Measurements from ENCODE around the gene ASCL2.

ASCL2 gene

GRCh38 chr11:2308713-2309112, 38.3 kb upstream of the ASCL2 start:
- no peak for DNase-seq (ENCODE audit: low read depth)

- DNase-seq (ENCODE audit: low read depth): no peak
Observed at GRCh38 chr11:2307501-2308331, 37.3 kb upstream of the ASCL2 start.

GRCh38 chr11:2306877-2307500, 36.6 kb upstream of the ASCL2 start:
- peak; percentile 79 for DNase-seq (ENCODE audit: low read depth)

- DNase-seq (ENCODE audit: low read depth): peak; percentile 94
Observed at GRCh38 chr11:2306452-2306823, 36.0 kb upstream of the ASCL2 start.

GRCh38 chr11:2305788-2306451, 35.5 kb upstream of the ASCL2 start:
- DNase-seq (ENCODE audit: low read depth): peak; percentile 70

- peak; percentile 76 for DNase-seq (ENCODE audit: low read depth)
Observed at GRCh38 chr11:2305140-2305778, 34.9 kb upstream of the ASCL2 start.

DNA sequence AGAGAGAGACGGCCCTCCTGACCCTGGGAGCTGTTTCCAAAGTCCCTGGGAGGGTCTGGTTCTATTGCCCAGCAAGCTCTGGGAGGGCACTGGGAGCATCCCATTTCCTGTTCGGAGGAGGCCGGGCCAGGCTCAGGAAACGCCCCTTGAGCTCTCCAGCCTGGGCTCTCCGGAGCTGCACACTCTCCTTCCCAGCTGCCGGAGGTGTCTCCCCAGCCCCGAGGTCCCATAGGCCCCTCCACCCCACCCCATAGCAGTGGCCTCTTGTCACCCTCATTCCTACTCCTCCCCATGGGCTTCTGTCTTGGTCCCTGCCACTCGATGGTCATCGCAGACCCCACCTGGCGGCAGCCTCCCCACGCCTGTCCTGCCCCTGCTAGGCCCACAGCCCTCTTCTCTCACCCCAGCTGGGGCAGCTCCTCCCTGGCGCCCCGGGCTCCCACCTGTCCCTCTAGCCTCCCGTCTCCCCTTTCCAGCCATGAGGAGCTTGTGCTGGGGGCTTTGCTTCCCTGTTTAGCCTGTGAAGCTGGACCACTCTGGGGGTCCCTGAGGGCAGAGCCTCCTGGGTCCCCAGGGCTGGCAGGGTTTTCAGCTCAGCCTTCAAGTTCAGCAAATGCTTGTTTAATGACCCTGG, 34.2 kb upstream of the ASCL2 start:
- DNase-seq (ENCODE audit: low read depth): peak; percentile 57

GRCh38 chr11:2303627-2304505, 33.5 kb upstream of the ASCL2 start:
- no peak for DNase-seq (ENCODE audit: low read depth)

GRCh38 chr11:2302896-2303626, 32.7 kb upstream of the ASCL2 start:
- DNase-seq (ENCODE audit: low read depth): no peak

DNA sequence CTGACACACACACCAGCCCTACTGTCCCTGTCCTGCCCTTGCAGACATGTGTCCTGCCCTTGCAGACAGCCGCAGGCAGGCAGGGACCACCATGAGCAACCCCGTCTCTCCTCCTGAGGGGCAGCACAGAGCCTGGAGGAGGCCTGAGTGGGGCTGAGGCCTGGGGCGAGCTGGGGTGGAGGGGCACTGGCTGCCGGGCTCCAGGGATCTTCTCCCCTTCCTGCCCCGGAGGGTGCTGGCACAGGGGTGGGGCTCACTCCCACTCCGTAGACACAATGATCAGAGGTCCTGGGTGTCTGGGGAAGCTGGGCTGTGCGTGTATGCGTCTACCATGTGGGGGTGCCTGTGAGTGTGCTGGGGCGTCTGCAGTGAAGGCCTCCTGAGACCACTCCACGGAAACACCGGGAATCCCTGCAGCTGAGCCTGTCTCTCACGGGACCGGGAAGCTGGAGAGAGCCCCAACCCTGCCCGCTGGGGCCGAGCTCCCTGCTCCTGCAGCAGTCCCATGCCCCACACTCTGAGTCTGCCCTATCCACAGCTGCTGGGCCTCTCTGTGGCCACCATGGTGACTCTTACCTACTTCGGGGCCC, 32.0 kb upstream of the ASCL2 start:
- DNase-seq (ENCODE audit: low read depth): no peak

GRCh38 chr11:2301631-2302305, 31.4 kb upstream of the ASCL2 start, which contains the start of the genes C11orf21 and TSPAN32:
TSS of gene C11orf21 (minus strand) at chr11:2301918. CDS start at chr11:2301808, 110 bp downstream.
TSS of gene TSPAN32 (plus strand) at chr11:2302013. CDS start at chr11:2302150, 137 bp downstream.
- peak; percentile 18 for DNase-seq (ENCODE audit: low read depth)

GRCh38 chr11:2300936-2301630, 30.7 kb upstream of the ASCL2 start:
- no peak for DNase-seq (ENCODE audit: low read depth)

DNA sequence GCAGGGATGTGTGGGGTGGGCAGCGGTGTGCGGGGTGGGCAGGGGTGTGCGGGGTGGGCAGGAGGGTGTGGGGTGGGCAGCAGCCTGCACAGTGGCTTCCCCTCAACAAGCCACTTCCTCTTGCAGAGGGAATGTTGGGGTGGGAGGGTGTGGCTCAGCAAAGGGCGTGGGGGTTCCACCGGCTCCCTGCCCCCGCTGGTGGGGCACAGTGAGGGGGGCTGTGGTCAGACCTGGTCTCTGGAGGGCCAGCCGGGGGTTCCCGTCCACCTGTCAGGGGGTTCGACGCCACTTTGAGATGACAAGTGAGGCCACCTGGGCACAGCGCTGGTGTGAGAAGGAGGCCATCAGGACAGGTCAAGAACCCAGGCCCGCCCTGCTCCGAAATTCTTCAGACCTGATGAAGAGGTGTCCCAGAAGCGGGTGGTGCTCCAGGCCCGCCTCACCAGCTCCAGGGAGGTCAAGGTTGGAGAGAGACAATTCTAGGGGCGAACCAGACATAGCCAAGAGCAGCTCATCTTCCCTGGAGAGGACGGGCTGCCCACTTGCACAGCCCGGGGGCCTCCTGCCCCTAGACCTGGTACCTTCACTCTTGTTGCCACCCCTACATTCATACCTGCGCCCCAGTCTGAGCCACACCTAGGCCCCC, 30.0 kb upstream of the ASCL2 start:
- DNase-seq (ENCODE audit: low read depth): no peak

GRCh38 chr11:2299773-2300172, 29.4 kb upstream of the ASCL2 start:
- no peak for DNase-seq (ENCODE audit: low read depth)

- DNase-seq (ENCODE audit: low read depth): no peak
Observed at GRCh38 chr11:2298795-2299761, 28.7 kb upstream of the ASCL2 start.

GRCh38 chr11:2298131-2298794, 27.9 kb upstream of the ASCL2 start:
- DNase-seq (ENCODE audit: low read depth): no peak

Data from EH (cell line).